Erythroblast (primary cell): ENCODE results near the gene AEBP1.

Experiments used
- DNase-seq, 2 experiments: peaks; one replicate each; lab custom pipeline; 2025; lab: John Stamatoyannopoulos, UW
- GATA1 ChIP-seq: IDR thresholded peaks from 2 replicates; pipeline ENCODE4 v1.6.1; 2011; ENCODE audit warnings: low read depth, mild to moderate bottlenecking, control low read depth, low read length, moderate library complexity
- POLR2A ChIP-seq: IDR thresholded peaks from 2 replicates; pipeline ENCODE4 v1.6.1; 2011; ENCODE audit warnings: mild to moderate bottlenecking, low read length

The AEBP1 gene

DNA sequence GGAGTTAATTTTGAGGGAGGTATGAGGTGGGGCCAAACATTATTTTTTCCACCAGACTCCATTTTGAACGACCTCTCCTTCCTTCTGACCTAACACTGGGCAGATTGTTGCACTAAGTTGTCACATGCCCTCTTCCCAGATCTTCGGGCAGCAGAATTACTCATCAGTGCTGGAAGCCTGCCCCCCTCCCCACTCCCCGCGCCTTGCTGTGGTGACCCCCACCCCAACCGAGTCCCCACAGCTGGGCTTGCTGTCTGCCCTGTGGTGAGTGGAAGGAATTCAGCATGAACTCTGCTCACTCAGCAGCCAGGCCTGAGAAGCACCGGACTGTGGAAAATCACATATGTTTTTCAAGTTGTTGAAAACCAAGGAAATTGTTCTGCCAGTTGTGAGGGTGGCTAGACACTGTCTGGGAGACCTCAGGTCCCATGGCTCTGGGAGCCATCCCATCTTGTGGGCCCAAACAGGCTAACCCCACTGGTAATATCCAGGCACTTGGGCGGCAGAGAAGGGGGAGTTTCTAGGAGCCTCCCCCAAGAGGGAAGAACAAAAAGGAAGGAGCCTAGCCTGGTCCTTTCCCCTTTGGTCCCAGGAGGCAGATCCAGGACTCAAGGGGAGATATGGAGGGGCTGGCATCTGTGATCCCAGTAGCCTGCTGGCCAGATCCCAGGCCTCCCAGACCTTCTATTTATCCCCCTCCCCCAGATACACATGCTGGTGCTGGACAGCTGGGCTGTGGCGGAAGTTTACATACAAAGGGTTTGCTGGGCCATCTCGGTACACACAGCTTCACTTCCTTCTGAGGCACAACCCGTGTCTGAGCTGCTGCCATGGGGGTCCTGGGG is 3.5 kb upstream of the AEBP1 start:
- no peak for TF ChIP-seq POLR2A
- no peak for DNase-seq

DNA sequence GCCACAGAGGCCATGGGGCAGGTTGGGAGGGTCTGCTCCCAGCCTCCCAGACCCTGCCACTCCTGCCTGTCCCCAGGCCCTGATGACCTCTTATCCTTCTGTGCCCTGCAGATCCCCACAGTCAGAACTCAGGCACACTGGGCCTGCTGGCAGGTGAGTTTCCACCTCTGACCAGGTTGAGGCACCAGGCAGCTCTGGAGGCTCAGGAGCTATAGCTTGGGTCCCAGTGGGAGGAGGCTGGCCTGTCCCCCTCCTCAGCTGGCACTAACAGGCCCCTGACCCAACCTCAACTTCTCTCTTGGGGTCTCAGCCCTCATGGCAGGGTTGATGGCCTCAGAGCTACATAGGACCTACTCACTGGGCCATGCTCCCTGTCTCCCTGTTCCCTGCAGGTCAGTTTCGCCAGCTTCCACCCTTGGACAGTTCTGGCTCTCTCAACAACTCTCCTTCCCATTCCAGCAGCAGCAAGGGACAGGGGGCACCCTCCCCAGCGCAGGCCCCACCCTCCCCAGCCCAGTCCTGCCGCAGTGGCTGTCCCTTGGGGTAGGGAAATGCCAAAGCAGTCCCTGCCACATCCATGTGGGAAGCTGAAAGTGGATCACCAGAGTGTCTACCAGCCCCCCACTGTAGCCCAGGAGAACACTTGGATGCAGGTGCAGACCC is 2.7 kb upstream of the AEBP1 start:
- DNase-seq: no peak
- TF ChIP-seq POLR2A: no peak
- TF ChIP-seq GATA1: no peak

DNA sequence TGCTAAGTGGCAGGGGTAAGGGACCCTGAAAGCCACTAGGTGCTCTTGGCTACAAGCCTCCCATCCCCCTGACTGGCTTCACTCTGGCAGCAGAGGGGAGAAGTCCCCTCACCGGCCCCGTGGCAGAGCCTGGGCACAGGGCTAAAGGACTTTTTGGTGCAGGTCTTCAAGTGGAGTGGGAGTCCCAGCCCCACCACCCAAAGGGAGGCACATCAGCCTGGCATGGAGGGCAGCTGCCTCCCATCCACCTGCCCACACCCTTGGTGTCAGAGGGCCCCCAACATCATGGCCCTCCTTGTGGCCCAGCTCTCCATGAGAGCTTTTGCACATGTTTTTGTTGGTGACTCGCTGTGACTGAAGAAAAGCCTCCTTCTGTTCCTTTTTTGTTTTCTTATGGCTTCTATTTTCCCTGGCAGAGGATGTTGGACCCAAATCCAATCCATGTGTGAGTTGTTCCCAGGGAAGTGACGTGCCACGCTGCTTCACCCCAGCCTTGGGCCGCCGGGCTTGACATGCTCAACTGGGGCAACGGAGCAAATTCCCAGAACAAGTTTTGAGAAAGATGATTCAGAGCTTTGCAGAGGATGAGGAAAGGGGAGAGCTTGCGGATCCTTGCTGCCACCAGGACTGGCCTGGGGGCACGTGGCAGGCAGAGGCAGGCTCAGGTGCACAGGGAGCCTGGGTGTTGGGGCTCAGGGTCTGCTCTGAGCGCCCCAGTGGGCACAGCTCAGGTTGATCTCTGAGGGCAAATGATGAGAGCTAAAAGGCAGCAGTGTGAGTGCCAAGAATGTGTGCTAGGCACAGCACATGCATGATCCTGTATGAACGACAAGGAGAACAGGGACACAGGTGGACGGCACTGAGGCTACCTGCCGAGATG is 1.9 kb upstream of the AEBP1 start:
- no peak for DNase-seq
- TF ChIP-seq POLR2A: no peak
- no peak for TF ChIP-seq GATA1

DNA sequence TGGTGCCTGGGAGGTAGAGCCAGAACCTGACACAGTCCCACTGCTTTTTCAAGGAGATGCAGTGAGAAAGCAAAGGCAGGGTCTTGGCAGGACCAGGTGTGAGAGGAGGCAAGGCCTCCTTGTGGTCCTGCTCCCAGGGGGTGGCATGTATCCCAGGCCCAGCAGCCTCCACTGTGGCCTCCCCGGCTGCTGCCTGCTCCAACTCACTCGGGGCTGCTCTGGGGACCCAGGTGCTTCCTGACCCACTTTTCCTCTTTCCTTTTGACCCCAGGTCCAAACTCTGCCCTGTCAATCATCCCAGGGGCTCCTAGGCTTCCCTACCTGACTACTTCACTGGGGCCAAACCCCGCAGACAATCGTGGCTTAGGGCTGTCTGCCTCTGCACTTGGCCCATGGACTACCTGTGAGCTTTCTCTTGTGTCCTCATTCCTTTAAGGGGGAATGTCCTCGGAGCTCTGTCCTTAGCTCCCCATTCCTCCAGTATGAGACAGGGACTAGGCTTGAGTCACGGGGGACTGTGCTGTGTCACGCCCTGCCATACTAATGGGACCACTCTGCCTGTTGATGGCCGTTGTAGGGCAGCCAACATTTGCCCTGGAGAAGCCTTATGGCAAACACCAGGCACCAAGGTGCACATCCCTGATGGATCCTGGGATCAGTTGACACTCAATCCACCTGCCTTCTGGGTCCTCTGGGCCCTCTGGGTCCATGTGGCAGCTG is 1.1 kb upstream of the AEBP1 start:
- no peak for DNase-seq
- TF ChIP-seq POLR2A: no peak
- TF ChIP-seq GATA1: no peak

DNA sequence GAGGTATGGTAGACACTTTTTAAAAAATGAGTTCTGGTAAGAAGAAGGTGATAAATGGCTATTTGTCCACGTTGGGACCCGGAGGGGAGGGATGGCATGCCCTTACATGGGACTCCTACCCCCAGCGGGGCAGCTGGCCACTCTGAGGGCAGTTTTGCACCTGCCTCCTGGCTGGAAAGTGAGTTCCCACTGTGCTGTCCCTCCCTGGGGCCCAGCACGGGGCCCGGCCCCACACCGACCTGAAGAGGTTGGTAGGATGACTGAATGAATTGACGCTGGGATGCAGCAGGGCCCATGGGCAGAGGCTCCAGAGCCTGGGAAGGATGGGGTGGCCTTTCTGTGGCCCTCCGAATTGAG is 601 bp upstream of the AEBP1 start:
- TF ChIP-seq GATA1 (no peak), POLR2A (no peak)

DNA sequence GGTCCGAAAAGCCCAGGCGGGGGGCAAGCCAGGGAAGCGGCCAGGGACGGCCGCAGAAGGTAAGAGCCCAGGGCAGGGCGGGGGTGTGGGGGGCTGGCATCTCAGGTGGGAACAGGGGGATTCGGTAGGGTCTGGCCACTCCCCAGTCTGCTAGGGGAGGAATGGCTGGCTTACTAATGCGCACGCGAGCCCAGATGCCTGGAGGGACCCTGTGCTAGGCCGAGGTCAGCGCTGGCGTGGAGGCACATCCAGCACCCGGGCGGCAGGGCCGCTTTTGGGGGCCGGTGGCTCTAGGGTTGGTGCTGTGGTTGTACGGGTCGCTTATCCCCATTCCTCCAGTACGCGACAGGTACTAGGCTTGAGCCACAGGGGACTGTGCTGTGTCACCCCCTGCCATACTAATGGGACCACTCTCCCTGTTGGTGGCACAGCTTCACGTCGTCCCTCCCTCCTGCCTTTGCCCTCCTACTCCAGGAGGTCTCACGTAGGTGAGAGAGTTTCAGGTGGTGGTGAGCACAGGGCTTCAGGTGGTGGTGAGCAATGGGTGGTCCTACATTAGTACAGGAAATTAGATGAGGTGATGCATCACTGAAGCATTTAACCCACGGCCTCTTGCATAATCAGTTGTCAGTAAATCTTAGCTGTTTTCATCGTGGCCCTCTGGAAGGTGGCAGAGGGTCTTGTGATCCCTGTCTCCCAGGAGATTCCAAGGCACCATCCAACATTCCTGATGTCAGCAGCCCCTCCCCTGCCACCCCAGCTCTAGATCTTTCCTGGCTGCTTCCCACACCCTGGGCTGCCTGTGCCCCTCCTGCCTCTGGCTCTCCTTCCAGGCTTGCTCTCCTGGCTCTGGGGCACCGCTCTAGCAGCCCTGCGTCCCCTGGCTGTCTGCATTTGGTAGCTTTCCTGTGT is 971 bp downstream of the AEBP1 start:
- TF ChIP-seq GATA1 (no peak), POLR2A (no peak)
- DNase-seq: no peak

More for the DNA sequence above, 601 bp upstream of the AEBP1 start:
- DNase-seq: no peak

DNA sequence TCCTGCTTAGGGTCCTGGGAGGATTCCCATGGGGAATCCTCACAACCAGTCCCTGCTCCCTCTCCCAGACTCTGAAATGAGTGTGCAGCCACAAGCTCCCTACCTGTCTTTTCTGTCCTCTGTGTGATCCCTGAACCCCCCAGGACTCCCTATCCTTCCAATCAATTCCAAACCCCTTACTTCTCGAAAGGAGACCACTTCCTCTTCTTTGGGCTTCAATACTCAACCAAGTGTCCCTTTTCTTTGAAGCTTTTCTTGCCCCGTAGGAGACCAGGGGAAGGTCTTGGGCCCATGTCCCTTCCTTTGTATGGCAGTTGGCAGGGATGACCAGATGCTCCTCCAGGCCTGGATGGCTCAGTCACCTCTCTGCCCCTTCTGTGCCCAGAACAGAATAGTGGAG is 1.7 kb downstream of the AEBP1 start:
- DNase-seq: no peak
- TF ChIP-seq GATA1 (no peak), POLR2A (no peak)

DNA sequence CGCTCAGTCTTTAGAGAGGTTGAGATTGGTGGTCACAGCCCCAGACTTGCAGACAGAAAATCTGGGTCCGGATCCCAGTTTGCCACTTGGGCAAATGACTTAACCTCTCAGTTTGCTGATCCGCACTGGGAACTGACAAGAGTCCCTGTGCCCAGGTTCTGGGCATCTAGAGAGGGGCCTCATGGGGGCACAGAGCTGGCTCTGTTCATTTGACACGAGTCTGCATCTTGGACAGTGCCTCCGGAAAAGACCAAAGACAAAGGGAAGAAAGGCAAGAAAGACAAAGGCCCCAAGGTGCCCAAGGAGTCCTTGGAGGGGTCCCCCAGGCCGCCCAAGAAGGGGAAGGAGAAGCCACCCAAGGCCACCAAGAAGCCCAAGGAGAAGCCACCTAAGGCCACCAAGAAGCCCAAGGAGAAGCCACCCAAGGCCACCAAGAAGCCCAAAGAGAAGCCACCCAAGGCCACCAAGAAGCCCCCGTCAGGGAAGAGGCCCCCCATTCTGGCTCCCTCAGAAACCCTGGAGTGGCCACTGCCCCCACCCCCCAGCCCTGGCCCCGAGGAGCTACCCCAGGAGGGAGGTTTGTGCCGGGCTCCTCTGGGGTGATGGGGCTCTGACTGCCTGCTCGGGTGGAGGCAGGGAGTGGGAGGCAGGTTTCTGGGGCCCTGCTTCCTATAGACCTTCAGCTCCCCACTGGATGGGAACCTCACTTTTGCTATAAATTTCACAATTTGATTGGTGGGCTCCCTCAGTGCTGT is 2.3 kb downstream of the AEBP1 start:
- TF ChIP-seq GATA1 (no peak), POLR2A (no peak)
- DNase-seq: no peak

DNA sequence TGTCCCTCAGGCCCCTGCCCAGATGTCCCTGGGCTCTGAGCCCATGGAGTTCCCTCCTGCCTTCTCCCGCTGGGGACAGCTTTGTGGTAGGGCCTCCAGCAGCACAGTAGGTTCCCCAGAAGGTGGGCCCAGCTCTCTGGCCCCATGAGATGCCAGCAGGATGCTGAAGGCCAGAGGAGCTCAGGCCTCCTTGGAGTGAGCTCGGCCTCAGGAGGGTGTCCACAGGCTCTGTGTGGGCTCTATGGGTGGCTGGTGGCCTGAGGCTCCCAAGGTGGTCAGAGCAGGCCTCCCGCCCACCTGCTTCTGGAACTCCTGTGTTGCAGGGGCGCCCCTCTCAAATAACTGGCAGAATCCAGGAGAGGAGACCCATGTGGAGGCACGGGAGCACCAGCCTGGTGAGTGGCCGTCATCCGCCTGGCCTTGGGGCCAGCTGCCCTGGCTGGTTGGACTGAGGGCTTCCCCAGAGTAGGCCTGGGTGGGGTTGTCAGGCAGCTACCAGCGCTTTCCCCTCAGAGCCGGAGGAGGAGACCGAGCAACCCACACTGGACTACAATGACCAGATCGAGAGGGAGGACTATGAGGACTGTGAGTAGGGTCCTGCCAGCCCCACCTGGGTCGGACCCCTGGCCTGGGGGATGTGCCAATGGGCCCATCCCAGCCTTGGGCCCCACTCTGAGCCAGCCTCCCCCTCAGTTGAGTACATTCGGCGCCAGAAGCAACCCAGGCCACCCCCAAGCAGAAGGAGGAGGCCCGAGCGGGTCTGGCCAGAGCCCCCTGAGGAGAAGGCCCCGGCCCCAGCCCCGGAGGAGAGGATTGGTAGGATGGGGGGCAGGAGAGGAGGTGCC is 3.2 kb downstream of the AEBP1 start:
- TF ChIP-seq POLR2A (no peak), GATA1 (no peak)
- DNase-seq: no peak

DNA sequence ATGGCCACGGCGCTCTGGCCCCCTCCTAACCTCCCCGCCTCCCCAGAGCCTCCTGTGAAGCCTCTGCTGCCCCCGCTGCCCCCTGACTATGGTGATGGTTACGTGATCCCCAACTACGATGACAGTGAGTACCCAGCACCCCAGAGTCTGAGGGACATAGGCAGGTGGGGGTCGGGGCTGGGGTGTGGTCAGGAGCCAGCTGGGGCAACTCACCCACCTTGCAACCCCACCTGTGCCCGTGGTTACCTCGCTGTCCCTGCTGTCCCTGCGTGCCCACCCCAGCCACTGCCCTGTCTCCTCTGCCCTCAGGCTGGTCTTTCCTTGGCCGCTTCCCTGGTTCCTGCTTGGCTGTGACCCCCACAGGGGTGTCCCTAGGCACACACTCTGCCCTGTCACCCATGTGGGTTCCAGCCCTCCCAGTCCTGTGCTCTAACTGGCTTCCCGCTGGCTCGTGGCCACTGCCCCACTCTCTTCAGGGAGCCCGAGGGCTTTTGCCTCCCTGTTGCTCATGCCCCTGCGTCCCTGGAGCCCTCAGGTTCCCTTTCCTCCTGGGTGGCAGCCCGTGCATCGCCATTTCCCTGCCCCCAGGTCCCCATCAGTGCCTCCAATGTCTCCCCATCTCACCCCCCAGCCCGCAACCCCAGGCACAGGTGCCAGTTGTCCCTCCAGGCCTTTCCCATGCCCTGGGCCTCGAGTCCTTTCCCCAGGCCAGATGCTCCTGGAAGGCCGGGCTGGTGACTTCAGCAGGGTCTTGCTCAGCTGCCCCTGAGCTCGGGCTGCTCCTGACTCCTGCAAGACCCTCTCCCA is 4.0 kb downstream of the AEBP1 start:
- TF ChIP-seq GATA1 (no peak), POLR2A (no peak)
- no peak for DNase-seq
